ENCODE measurements around the gene ATXN7L2.

ATXN7L2 gene

DNA sequence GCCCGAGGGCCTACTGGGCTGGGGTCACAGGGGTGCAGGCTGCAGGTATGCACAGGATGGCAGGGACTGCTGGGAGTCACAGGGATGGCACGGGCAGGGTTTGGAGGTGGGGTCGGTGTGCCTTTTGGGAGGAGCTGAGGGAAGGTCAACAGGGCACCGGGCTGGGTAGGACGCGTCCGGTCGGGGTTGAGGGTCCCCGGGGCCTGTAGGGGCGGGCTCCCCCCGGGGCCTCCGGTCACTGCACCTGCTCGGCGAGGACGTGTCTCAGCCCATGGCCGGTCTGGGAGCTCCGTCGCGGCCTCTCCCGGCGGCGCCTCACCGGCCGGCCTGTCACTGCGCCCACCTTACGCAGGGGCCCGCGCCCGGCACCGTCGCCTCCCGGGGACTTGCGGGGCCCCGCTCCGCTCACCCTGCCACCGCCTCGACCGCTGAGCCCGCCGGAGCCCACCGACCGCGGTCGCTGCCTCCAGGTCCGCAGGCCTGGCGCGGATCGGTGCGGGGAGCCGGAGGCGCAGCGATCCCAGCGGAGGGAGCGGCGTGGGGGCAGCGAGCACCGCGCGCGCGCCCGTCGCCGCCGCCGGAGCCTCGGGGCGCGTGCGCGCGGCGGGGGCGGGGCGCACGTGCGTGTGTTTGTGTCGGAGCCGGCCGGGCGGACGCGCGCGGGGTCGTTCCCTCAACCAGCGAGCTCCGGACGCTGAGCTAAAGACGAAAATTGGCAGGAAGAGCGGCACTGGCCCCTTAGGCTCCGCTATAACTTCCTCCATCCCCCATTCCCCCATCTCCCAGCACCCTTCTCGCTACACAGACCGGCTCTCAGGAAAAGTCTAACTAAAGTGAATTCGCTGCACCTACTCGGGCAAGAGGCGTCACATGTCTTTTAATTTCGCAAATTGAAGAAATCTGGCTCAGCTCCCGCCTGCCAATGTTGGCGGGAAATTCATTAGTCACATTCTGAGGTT, 25.8 kb downstream of the ATXN7L2 start, which contains the start of gene AMIGO1:
Gene AMIGO1 (minus strand): TSS at position 552 of the 959 bp plus-strand sequence. CDS start 815 bp downstream, outside the sequence.
- DNase-seq (ENCODE audit: low read depth), result peak; percentile 26
- peak within 1 kb of the TSS; percentile 64 for H3K4me3 ChIP-seq (ENCODE audit: low read depth, low read length)
- TF ChIP-seq, protein P1, sequence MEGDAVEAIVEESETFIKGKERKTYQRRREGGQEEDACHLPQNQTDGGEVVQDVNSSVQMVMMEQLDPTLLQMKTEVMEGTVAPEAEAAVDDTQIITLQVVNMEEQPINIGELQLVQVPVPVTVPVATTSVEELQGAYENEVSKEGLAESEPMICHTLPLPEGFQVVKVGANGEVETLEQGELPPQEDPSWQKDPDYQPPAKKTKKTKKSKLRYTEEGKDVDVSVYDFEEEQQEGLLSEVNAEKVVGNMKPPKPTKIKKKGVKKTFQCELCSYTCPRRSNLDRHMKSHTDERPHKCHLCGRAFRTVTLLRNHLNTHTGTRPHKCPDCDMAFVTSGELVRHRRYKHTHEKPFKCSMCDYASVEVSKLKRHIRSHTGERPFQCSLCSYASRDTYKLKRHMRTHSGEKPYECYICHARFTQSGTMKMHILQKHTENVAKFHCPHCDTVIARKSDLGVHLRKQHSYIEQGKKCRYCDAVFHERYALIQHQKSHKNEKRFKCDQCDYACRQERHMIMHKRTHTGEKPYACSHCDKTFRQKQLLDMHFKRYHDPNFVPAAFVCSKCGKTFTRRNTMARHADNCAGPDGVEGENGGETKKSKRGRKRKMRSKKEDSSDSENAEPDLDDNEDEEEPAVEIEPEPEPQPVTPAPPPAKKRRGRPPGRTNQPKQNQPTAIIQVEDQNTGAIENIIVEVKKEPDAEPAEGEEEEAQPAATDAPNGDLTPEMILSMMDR (conservative IDR thresholded peaks at IDR 0.05; ENCODE audit: low read depth, low read length), result no peak

DNA sequence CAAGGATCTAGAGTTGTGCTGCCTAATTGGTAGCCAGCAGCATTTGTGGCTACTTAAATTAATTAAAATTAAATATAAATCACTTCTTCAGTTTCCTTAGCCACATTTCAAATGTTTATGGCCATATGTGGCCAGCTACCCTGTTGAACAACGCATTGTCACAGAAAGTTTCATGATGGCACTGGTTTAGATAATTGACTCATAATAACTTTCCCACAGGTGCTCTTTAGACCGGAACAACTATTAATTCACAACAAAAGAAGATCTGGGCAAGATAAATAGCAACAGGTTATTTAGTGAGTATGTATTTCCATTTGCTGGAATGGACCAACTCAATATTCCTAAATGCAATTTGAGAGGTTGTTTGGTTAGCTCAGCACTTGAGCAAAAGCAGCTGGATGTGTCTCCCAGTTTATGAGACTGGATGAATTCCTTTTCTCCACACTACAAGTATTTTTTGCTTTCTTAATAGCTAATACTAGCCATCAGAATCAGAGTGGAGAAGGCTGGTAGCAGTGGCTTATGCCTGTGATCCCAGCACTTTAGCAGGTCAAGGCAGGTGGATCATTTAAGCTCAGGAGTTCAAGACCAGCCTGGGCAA, 29.5 kb downstream of the ATXN7L2 start:
- TF ChIP-seq, protein P1 (conservative IDR thresholded peaks at IDR 0.05; ENCODE audit: low read depth, low read length), result no peak
- no peak overlapping the region for H3K4me3 ChIP-seq (ENCODE audit: low read depth, low read length)
- no peak for DNase-seq (ENCODE audit: low read depth)

DNA sequence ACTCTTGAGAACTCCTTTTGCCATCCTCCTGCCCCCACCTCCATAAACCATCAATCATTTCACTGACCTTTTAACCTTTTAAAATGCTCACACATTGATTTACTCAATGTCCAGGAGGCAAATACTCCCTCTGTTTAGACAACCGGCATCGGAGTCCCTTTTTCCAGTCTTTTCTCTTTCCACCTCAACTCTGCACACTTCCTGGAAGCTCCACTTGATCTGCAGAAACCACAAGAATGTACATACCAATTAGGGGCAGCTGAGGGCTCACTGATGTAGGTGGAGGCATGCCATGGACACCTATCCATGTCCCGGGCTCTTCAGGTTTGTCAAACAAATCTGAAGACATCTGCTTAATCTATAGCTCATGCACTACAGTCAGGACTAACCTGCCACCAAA, 31.1 kb downstream of the ATXN7L2 start:
- no peak for DNase-seq (ENCODE audit: low read depth)
- TF ChIP-seq, protein P1 (conservative IDR thresholded peaks at IDR 0.05; ENCODE audit: low read depth, low read length), result no peak
- H3K4me3 ChIP-seq (ENCODE audit: low read depth, low read length), result no peak overlapping the region

DNA sequence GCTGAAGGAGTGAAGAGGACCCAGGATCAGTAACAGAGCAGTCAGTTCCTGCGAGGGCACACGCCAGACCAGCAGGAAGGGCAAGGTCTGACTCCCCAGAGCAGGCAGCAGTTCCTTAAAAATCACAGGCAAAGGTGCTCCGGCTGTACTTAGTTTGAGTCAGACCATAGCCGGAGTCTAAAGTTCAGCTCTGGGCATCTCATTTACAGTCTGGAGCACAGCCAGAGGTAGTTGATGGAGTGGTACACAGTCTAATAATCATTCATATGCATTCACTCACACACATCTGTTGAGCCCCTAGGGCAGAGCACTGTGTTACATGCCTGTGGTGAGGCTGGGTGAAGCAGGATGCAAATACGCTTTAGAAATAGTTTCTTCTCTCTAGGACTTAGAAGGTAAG, 33.2 kb downstream of the ATXN7L2 start:
- no peak for DNase-seq (ENCODE audit: low read depth)
- no peak overlapping the region for H3K4me3 ChIP-seq (ENCODE audit: low read depth, low read length)
- TF ChIP-seq, protein P1 (conservative IDR thresholded peaks at IDR 0.05; ENCODE audit: low read depth, low read length), result no peak

DNA sequence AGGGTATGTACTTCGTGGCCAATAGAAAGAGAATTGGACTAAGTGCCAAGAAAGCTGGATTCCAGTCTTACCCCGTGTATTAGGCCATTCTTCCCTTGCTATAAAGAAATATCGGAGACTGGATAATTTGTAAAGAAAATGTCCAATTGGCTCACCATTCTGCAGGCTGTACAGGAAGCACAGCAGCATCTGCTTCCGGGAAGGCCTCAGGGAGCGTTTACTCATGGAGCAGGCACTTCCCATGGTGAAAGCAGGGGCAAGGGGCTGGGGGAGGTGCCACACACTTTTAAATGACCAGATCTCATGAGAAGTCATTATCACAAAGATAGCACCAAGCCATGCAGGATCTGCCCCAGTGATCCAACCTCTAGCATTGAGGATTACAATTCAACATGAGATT, 33.6 kb downstream of the ATXN7L2 start:
- no peak for DNase-seq (ENCODE audit: low read depth)
- TF ChIP-seq, protein P1 (conservative IDR thresholded peaks at IDR 0.05; ENCODE audit: low read depth, low read length), result no peak
- no peak overlapping the region for H3K4me3 ChIP-seq (ENCODE audit: low read depth, low read length)

DNA sequence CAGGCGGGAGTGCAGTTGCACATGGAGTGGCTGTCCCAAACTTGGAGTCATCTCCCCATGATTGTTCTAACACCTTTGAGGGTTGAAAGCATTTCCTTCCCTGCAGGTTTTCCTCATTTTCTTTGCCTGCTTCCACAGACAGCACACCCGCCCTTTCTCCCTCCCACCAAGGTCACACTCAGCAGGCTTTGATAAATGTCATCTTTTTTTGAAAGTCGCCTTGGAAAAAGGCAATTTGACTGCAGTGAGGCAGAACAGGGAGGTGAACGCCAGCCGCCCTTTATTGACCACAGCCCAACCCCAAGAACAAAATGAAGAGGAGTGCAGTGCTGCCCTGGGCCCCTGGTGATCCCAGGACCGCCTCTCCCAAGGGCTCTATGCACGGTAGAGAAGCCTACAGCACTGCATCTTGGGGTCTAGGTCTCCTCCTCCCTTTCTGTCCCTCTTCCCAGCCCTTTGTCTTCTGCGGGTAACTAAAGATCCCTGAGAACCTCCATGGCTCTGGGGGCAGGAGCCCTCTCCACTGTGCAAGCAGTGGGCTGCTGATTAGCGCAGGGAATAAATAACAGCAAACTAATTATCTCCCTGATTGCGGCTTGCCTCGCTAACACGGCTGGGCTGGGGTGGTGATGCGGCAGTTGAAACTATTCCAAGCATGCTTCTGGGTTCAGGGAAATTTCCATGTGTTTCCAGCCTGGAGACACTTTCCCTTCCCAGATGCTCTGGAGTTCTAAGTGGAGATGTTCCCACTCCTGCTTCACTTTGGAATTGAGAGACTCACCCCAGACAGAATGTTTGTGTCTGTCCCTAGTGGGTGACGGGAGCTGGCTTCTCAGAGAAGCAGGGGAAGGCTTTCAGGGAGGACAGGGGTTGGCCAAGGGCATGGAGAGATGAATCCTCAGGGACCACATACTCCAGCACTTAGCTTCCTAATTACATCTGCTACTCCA, 37.6 kb downstream of the ATXN7L2 start:
- TF ChIP-seq, protein P1 (conservative IDR thresholded peaks at IDR 0.05; ENCODE audit: low read depth, low read length), result no peak

More for the DNA sequence above, 37.6 kb downstream of the ATXN7L2 start:
- no peak for DNase-seq (ENCODE audit: low read depth)
- no peak overlapping the region for H3K4me3 ChIP-seq (ENCODE audit: low read depth, low read length)
